Right renal cortex interstitium (tissue), 3 donors: ENCODE measurements around the gene NPHP4. TPM values are rescaled to one million over a fixed set of nuclear protein-coding genes. Genes with fewer than 3 reads are reported as not detected.
"Not testable (repeated sequence)": the region's sequence is repeated elsewhere in the genome, so short reads cannot be mapped to it uniquely, and the experiment has no call there.

Experiments used
- DNase-seq, 3 donors: peaks; one replicate each; pipeline ENCODE4 v3.0.0-alpha.2; 2013; ENCODE audit warnings: low read depth in 3 of 3, low spot score in 2 of 3
- polyA plus RNA-seq, 3 donors: library from polyadenylated mRNA; unstranded; fragments of 120-200 nt; gene quantifications; one replicate each; pipeline ENCODE4 v1.2.1, GENCODE V29; 2013; ENCODE audit not compliant: insufficient read length in 3 of 3

NPHP4 gene
- polyA plus RNA-seq, 3 donors: 8.9 to 10.4 (median 9.2) TPM

- no peak for DNase-seq
Observed at GRCh38 chr1:5938101-5938646, 54.1 kb downstream of the NPHP4 start.

GRCh38 chr1:5937373-5937857 lies 54.8 kb downstream of the NPHP4 start:
- no peak for DNase-seq

GRCh38 chr1:5936621-5937372 lies 55.4 kb downstream of the NPHP4 start:
- no peak for DNase-seq

- DNase-seq: no peak
Observed at GRCh38 chr1:5936126-5936525, 56.1 kb downstream of the NPHP4 start.

- DNase-seq: no peak
Observed at GRCh38 chr1:5935026-5935425, 57.2 kb downstream of the NPHP4 start.

- no peak for DNase-seq
Observed at GRCh38 chr1:5934058-5934884, 58.0 kb downstream of the NPHP4 start.

- no peak for DNase-seq
Observed at GRCh38 chr1:5933676-5934057, 58.6 kb downstream of the NPHP4 start.

- DNase-seq: no peak
Observed at GRCh38 chr1:5933050-5933449, 59.2 kb downstream of the NPHP4 start.

- DNase-seq: no peak
Observed at GRCh38 chr1:5928714-5929400, 63.4 kb downstream of the NPHP4 start.

- no peak for DNase-seq
Observed at GRCh38 chr1:5927506-5928370, 64.5 kb downstream of the NPHP4 start.

- no peak for DNase-seq
Observed at GRCh38 chr1:5926686-5927435, 65.4 kb downstream of the NPHP4 start.

GRCh38 chr1:5922700-5923330 lies 69.4 kb downstream of the NPHP4 start:
- not testable (repeated sequence) for DNase-seq

GRCh38 chr1:5921671-5922070 lies 70.6 kb downstream of the NPHP4 start:
- DNase-seq: no peak

- DNase-seq: no peak
Observed at GRCh38 chr1:5921129-5921528, 71.1 kb downstream of the NPHP4 start.

- DNase-seq: no peak
Observed at GRCh38 chr1:5920201-5920600, 72.0 kb downstream of the NPHP4 start.

GRCh38 chr1:5918275-5918649 lies 74.0 kb downstream of the NPHP4 start:
- DNase-seq: no peak

- no peak for DNase-seq
Observed at GRCh38 chr1:5917591-5918274, 74.5 kb downstream of the NPHP4 start.

GRCh38 chr1:5917281-5917590 lies 75.0 kb downstream of the NPHP4 start:
- no peak for DNase-seq
